WERI-Rb-1 (cell line): ENCODE measurements around the gene GAL3ST2.
"Not testable (repeated sequence)": the region's sequence is repeated elsewhere in the genome, so short reads cannot be mapped to it uniquely, and the experiment has no call there.

Experiments used
- DNase-seq: peaks from one replicate; pipeline ENCODE4 v3.0.0-alpha.2; 2020
- H3K27ac ChIP-seq: fragments of 250-450 bp; sonication (Bioruptor Pico); 2 replicates; pipeline ENCODE4 v1.5.1; 2020; ENCODE audit warnings: mild to moderate bottlenecking, moderate library complexity
- H3K27me3 ChIP-seq: fragments of 250-450 bp; sonication (Bioruptor Pico); 2 replicates; pipeline ENCODE4 v1.5.1; 2021; ENCODE audit warnings: mild to moderate bottlenecking, low read depth, moderate library complexity; ENCODE audit not compliant: insufficient read depth, severe bottlenecking
- H3K36me3 ChIP-seq: fragments of 250-450 bp; sonication (Bioruptor Pico); 2 replicates; pipeline ENCODE4 v1.5.1; 2020; ENCODE audit warnings: mild to moderate bottlenecking, moderate library complexity
- H3K4me3 ChIP-seq: 2 replicates; pipeline ENCODE4 v1.5.1; 2011; ENCODE audit warnings: low read depth, mild to moderate bottlenecking, control low read depth, low read length
- H3K9me3 ChIP-seq: fragments of 250-450 bp; sonication (Bioruptor Pico); 2 replicates; pipeline ENCODE4 v1.5.1; 2021; ENCODE audit warnings: mild to moderate bottlenecking, moderate library complexity; ENCODE audit not compliant: severe bottlenecking
- TF ChIP-seq, protein P1 (sequence below): IDR thresholded peaks from 2 replicates; pipeline ENCODE4 v1.5.1; 2011; ENCODE audit warnings: low read depth, mild to moderate bottlenecking, control low read depth, inconsistent platforms, low read length

GAL3ST2 gene

DNA sequence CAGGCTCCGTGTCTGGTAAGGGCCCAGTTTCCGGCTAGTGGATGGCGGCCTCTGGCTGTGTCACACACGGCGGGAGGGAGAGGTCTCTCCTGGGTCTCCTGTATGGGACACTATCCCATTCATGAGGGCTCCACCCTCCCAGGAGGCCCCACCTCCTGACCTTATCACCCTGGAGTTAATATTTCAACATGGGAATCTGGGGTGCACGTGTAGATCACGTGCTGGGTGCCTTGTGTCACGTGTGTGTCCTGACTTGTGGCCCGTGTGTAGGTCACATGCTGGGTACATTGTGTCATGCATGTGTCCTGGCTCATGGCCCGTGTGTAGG lies 42.3 kb downstream of the GAL3ST2 start:
- Histone ChIP-seq H3K9me3 (peaks cover 2% of the 10 kb centered on the region), H3K27me3 (no peaks in the 10 kb centered on the region), H3K27ac (no peak overlapping the region), H3K4me3 (no peak overlapping the region), H3K36me3 (no peaks in the 10 kb centered on the region)
- DNase-seq = no peak
- TF ChIP-seq, protein P1, sequence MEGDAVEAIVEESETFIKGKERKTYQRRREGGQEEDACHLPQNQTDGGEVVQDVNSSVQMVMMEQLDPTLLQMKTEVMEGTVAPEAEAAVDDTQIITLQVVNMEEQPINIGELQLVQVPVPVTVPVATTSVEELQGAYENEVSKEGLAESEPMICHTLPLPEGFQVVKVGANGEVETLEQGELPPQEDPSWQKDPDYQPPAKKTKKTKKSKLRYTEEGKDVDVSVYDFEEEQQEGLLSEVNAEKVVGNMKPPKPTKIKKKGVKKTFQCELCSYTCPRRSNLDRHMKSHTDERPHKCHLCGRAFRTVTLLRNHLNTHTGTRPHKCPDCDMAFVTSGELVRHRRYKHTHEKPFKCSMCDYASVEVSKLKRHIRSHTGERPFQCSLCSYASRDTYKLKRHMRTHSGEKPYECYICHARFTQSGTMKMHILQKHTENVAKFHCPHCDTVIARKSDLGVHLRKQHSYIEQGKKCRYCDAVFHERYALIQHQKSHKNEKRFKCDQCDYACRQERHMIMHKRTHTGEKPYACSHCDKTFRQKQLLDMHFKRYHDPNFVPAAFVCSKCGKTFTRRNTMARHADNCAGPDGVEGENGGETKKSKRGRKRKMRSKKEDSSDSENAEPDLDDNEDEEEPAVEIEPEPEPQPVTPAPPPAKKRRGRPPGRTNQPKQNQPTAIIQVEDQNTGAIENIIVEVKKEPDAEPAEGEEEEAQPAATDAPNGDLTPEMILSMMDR = no peak

DNA sequence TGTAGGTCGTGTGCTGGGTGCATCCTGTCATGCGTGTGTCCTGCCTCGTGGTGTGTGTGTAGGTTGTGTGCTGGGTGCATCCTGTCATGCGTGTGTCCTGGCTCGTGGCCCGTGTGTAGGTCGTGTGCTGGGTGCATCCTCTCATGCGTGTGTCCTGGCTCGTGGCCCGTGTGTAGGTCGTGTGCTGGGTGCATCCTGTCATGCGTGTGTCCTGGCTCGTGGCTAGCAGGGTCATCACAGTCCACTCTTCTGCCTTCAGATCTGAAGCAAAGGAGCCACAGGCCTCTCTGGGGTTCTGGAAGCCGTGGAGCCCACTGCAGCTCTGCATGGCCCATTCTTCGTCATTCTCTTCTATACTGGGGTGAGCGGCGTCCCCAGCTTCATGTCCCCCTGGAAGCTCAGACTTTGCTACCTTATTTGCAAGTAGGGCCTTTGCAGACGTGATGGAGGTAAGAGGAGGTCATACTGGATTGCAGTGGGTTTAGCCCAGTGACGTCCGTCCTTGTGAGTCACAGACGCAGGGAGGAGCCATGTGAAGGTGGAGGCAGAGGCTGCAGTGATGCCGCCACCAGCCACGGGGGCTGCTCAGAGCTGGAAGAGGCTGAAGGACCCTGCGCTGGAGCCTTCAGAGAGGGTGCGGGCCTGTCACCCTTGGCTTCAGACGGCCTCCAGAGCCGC lies 43.5 kb downstream of the GAL3ST2 start:
- not testable (repeated sequence) for H3K27me3 ChIP-seq, DNase-seq, H3K4me3 ChIP-seq, H3K9me3 ChIP-seq, H3K36me3 ChIP-seq, H3K27ac ChIP-seq

DNA sequence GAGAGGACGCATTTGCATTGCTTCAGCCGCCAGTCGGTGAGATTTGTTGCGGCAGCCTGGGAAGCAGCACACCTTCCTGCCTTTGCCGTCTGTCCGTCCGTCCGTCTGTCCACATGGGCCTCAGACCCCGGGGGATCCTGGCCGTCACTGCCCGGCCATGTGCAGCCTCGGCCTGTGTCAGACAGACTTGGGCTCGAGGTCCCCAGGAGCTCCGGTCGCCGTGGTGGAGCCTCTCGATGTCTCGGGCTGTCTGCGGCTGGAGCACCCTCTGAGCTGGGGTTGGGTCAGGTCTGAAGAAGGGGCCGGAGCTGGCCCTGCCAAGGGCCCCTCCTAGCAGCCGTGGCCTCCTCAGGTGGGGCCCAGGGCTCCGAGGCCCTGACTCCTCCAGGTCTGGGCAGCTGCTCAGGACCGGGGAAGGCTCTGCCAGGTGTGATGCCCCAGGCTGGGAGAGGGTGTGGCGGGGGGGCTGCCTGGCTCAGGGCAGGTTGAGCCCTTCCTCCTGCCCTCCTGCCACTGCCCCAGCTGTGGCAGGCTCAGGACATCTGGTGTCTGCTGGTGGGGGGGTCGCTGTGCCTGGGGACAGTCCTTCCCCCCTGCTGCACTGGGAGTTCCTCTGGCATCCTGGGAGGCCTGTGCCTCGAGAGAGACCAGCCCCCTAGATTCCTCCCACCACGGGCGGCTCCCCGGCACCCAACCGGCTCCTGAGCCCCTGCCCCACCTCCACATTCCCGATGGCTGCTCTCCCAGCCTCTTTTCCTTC lies 44.2 kb downstream of the GAL3ST2 start:
- Histone ChIP-seq H3K9me3 (peaks cover 2% of the 10 kb centered on the region), H3K36me3 (no peaks in the 10 kb centered on the region), H3K27ac (no peak overlapping the region), H3K4me3 (no peak overlapping the region), H3K27me3 (no peaks in the 10 kb centered on the region)
- TF ChIP-seq, protein P1 = no peak
- DNase-seq = no peak

DNA sequence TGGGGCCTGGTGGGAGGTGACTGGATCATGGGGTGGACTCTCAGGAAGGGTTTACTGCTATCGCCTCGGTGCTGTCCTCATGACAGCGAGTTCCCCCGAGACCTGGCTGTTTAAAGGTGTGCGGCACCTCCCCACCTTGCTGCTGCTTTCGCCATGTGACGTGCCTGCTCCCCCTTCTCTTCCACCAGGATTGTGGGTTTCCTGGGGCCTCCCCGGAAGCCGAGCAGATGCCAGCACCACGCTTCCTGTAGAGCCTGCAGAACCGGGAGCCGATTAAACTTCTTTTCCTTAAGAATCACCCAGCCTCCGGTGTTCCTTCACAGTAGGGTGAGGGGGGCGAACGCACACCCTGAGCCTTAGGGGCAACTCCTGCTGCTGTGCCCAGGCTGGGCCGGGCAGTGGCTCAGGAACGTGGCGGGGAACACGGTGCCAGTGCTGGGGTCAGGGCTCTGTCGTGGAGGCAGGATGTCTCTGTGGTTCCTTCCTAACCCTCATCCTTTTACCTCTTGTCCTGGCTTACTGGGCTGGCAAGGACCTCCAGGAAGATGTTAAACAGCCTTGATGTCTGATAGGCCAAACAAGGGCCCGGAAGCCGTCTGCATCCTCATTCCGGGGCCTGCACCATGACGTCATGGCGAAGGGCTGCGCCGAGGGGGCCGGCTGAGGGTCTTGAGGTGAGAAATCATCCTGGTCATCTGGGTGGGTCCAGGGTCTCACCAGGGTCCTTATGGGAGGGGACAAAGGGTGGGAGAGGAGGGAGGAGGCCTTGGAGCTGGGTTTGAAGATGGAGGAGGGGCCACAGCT lies 45.0 kb downstream of the GAL3ST2 start:
- TF ChIP-seq, protein P1 = no peak
- no peak for DNase-seq
- H3K36me3 ChIP-seq = no peaks in the 10 kb centered on the region
- H3K9me3 ChIP-seq = peaks cover 3% of the 10 kb centered on the region
- no peak overlapping the region for H3K27ac ChIP-seq
- no peaks in the 10 kb centered on the region for H3K27me3 ChIP-seq
- no peak overlapping the region for H3K4me3 ChIP-seq

DNA sequence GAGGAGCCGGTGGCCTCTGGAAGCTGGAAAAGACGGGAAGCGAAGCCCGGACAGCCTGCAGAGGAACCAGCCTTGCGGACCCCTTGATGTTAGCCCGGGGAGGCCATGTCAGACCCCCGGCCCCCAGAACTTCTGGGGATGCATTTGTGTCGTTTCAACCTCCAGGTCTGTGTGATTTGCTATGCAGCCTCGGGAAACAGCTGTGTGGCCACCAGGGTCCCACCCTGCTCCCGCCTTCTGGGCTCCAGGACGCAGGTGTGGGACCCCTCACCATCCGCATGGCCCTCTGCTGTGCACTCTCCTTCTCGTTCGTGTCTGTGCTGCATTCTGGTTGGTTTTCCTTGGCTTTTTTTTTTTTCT lies 45.6 kb downstream of the GAL3ST2 start:
- TF ChIP-seq, protein P1 = no peak
- no peaks in the 10 kb centered on the region for H3K36me3 ChIP-seq
- H3K9me3 ChIP-seq = peaks cover 9% of the 10 kb centered on the region
- DNase-seq = no peak
- no peaks in the 10 kb centered on the region for H3K27me3 ChIP-seq
- no peak overlapping the region for H3K27ac ChIP-seq
- H3K4me3 ChIP-seq = no peak overlapping the region

DNA sequence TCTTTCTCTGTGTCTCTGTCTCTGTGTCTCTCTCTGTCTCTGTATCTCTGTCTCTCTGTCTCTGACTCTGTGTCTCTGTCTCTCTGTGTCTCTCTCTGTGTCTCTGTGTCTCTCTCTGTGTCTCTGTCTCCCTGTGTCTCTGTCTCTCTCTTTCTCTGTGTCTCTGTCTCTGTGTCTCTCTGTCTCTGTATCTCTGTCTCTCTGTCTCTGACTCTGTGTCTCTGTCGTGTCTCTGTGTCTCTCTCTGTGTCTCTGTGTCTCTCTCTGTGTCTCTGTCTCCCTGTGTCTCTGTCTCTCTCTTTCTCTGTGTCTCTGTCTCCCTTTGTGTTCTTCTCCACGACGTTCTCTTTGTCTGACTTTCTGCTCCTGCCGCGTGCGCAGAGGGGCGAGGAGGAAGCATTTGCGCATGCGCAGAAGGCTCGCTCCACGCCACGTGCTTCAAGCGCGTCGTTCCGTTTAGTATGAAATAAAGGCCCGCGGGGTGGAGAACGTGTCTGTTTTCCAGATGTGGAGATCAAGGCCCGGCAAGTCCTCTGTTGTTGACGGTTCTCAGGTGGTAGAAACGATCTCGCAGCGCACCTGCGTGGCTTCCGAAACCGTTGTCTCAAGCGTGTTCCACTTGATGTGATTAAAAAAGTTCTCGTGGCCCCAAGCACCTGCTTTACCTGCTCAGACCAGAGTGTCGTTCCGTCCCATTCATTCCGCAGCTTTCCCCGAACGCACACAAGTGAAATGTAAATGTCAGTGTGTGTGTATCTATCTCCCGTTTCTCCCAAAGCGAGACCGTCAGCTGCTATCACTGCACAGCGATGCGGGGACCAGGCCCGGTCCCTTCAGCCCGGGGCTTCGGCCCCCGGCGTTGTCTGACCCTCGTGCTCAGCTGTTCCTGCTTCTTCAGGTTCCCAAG lies 47.2 kb downstream of the GAL3ST2 start:
- H3K27me3 ChIP-seq, DNase-seq, H3K27ac ChIP-seq, H3K4me3 ChIP-seq, H3K36me3 ChIP-seq: not testable (repeated sequence)
- peaks cover 13% of the 10 kb centered on the region for H3K9me3 ChIP-seq
